SK-N-SH (cell line): ENCODE results near the gene LIPJ. TPM values are rescaled to one million over a fixed set of nuclear protein-coding genes. Genes with fewer than 3 reads are reported as not detected.

Experiments
- CTCF ChIA-PET: fragments of 300-600, 350-600 bp; formaldehyde crosslinking; extraction: SDS; loops from one replicate; lab custom pipeline; 2021; lab: Yijun Ruan, JAX
- POLR2A ChIA-PET: fragments of 350-600 bp; sonication (Branson Sonifier 250); formaldehyde crosslinking; extraction: SDS; loops from one replicate; lab custom pipeline; 2020; ENCODE audit warnings: antibody characterized with exemption, inconsistent platforms; lab: Yijun Ruan, JAX
- DNase-seq: peaks from one replicate; pipeline ENCODE4 v3.0.0; 2012
- H2AFZ ChIP-seq: fragments of 200-600 bp; sonication (generic); 2 replicates; pipeline ENCODE4 v1.8.1; 2016; ENCODE audit warnings: antibody characterized with exemption, mild to moderate bottlenecking, low read depth
- H3F3A ChIP-seq: fragments of 200-600 bp; sonication (generic); replicated peaks from 2 replicates; pipeline ENCODE3; 2016; ENCODE audit warnings: antibody characterized with exemption, mild to moderate bottlenecking; ENCODE audit not compliant: insufficient read depth
- H3K27ac ChIP-seq, 2 experiments: fragments of 200-500 bp in 1 of 2; fragments of 200-600 bp in 1 of 2; sonication (Bioruptor generic) in 1 of 2; sonication (generic), shearing (Covaris generic) in 1 of 2; 2 replicates each; pipeline versions ENCODE4 v1.5.1 to v1.6.1; 2014 to 2016; ENCODE audit warnings: low read depth in 2 of 2, inconsistent platforms in 1 of 2, low read length in 1 of 2, mild to moderate bottlenecking in 1 of 2, mixed read lengths in 1 of 2
- H3K27me3 ChIP-seq: fragments of 200-600 bp; sonication (generic), shearing (Covaris generic); 2 replicates; pipeline ENCODE4 v1.6.1; 2016; ENCODE audit warnings: mixed run types; ENCODE audit not compliant: insufficient read depth
- H3K36me3 ChIP-seq, 2 experiments: fragments of 200-500 bp in 1 of 2; fragments of 200-600 bp in 1 of 2; sonication (Bioruptor generic) in 1 of 2; sonication (generic) in 1 of 2; replicated peaks in 1 of 2; 2 replicates each; pipeline versions ENCODE3 to v1.5.1; 2014 to 2016; ENCODE audit warnings: low read length in 1 of 2, mild to moderate bottlenecking in 1 of 2; ENCODE audit not compliant: insufficient read depth in 2 of 2, control insufficient read depth in 1 of 2
- H3K4me1 ChIP-seq, 2 experiments: fragments of 200-500 bp in 1 of 2; fragments of 200-600 bp in 1 of 2; sonication (Bioruptor generic) in 1 of 2; sonication (generic), shearing (Covaris generic) in 1 of 2; 2 replicates each; pipeline versions ENCODE4 v1.5.1 to v1.6.1; 2014 to 2016; ENCODE audit warnings: low read depth in 1 of 2, low read length in 1 of 2, mixed run types in 1 of 2; ENCODE audit not compliant: insufficient read depth in 2 of 2, control insufficient read depth in 1 of 2
- H3K4me2 ChIP-seq: fragments of 200-600 bp; sonication (generic), shearing (Covaris generic); 2 replicates; pipeline ENCODE4 v1.6.1; 2017; ENCODE audit warnings: mixed run types
- H3K4me3 ChIP-seq, 2 experiments: fragments of 200-500 bp in 1 of 2; fragments of 200-600 bp in 1 of 2; sonication (Bioruptor generic) in 1 of 2; sonication (generic), shearing (Covaris generic) in 1 of 2; 2 replicates each; pipeline versions ENCODE4 v1.5.1 to v1.8.1; 2014 to 2016; ENCODE audit warnings: low read depth in 2 of 2, inconsistent platforms in 1 of 2, low read length in 1 of 2, mild to moderate bottlenecking in 1 of 2, mixed read lengths in 1 of 2, moderate library complexity in 1 of 2
- H3K79me2 ChIP-seq: fragments of 200-600 bp; sonication (generic); 2 replicates; pipeline ENCODE4 v1.8.1; 2017; ENCODE audit warnings: mild to moderate bottlenecking; ENCODE audit not compliant: insufficient read depth
- H3K9ac ChIP-seq: fragments of 200-600 bp; sonication (generic); 2 replicates; pipeline ENCODE4 v1.6.1; 2017; ENCODE audit warnings: mixed run types
- H3K9me2 ChIP-seq: fragments of 200-600 bp; sonication (generic); 2 replicates; pipeline ENCODE4 v1.6.1; 2017; ENCODE audit warnings: mixed run types
- H3K9me3 ChIP-seq: fragments of 200-600 bp; sonication (generic); 2 replicates; pipeline ENCODE4 v1.6.1; 2017; ENCODE audit warnings: mixed run types, mild to moderate bottlenecking, moderate library complexity
- H4K20me1 ChIP-seq: fragments of 200-600 bp; sonication (generic); 2 replicates; pipeline ENCODE4 v1.6.1; 2017; ENCODE audit warnings: mild to moderate bottlenecking, mixed run types; ENCODE audit not compliant: insufficient read depth
- CHD2 ChIP-seq: fragments of 150-350 bp; IDR thresholded peaks from 2 replicates; pipeline ENCODE4 v1.6.1; 2018; ENCODE audit warnings: low read length; ENCODE audit not compliant: partially characterized antibody
- FOSL2 ChIP-seq: IDR thresholded peaks from 2 replicates; pipeline ENCODE4 v1.4.0; 2012; ENCODE audit warnings: low read depth, mild to moderate bottlenecking, moderate library complexity, borderline replicate concordance
- FOXJ3 ChIP-seq: sonication (generic); formaldehyde crosslinking; IDR thresholded peaks from 2 replicates; pipeline ENCODE4 v1.5.1; 2020; ENCODE audit warnings: mild to moderate bottlenecking, missing genetic modification reagents
- FOXM1 ChIP-seq: IDR thresholded peaks from 2 replicates; pipeline ENCODE4 v1.4.0; 2012; ENCODE audit warnings: low read depth, mild to moderate bottlenecking
- GABPA ChIP-seq: IDR thresholded peaks from 2 replicates; pipeline ENCODE4 v1.4.0; 2012; ENCODE audit warnings: low read depth, mild to moderate bottlenecking
- MEF2A ChIP-seq: IDR thresholded peaks from 2 replicates; pipeline ENCODE4 v1.4.0; 2012; ENCODE audit warnings: low read depth, borderline replicate concordance
- NRF1 ChIP-seq: IDR thresholded peaks from 2 replicates; pipeline ENCODE4 v1.6.1; 2012; ENCODE audit warnings: low read depth, mild to moderate bottlenecking, low read length
- RAD21 ChIP-seq: IDR thresholded peaks from 2 replicates; pipeline ENCODE4 v1.6.1; 2012; ENCODE audit warnings: mild to moderate bottlenecking, low read length
- RCOR1 ChIP-seq: fragments of 150-350 bp; IDR thresholded peaks from 2 replicates; pipeline ENCODE4 v1.6.1; 2017; ENCODE audit warnings: antibody characterized with exemption, low read length
- RXRA ChIP-seq: IDR thresholded peaks from 2 replicates; pipeline ENCODE4 v1.4.0; 2012; ENCODE audit warnings: low read depth, mild to moderate bottlenecking, borderline replicate concordance
- SMC3 ChIP-seq: IDR thresholded peaks from 2 replicates; pipeline ENCODE4 v1.6.1; 2012; ENCODE audit warnings: low read depth, low read length, improper control_type of control experiment
- TCF12 ChIP-seq: IDR thresholded peaks from 2 replicates; pipeline ENCODE4 v1.4.0; 2012
- USF1 ChIP-seq: IDR thresholded peaks from 2 replicates; pipeline ENCODE4 v1.4.0; 2012; ENCODE audit warnings: low read depth, borderline replicate concordance
- YY1 ChIP-seq: IDR thresholded peaks from 2 replicates; pipeline ENCODE4 v1.4.0; 2012; ENCODE audit warnings: low read depth, mild to moderate bottlenecking
- WGBS: methylation state at CpG from one replicate; pipeline ENCODE4 v1.1.6; 2017; ENCODE audit warnings: low lambda C conversion rate; 5-methylcytosine and 5-hydroxymethylcytosine counted together
- polyA plus RNA-seq, 3 experiments: library from polyadenylated mRNA; depleted of rRNA; stranded (reverse); fragments of >200 nt; gene quantifications; 2 replicates each; pipeline ENCODE4 v1.2.3, GENCODE V29; 2012
- TF ChIP-seq, protein P1 (sequence below): fragments of 150-350 bp; IDR thresholded peaks from 2 replicates; pipeline ENCODE4 v1.6.1; 2017; ENCODE audit warnings: antibody characterized with exemption, low read length, low read depth, borderline replicate concordance
- TF ChIP-seq, protein P2 (sequence below): IDR thresholded peaks from 2 replicates; pipeline ENCODE4 v1.4.0; 2012; ENCODE audit warnings: low read depth, borderline replicate concordance
- TF ChIP-seq, protein P3 (sequence below): IDR thresholded peaks from 2 replicates; pipeline ENCODE4; 2012

The LIPJ gene
- polyA plus RNA-seq, 1 of the 3 experiments (the other 2 are of a cell fraction): not detected

GRCh38 chr10:88642209-88642608, 55.6 kb downstream of the LIPJ start:
- Histone ChIP-seq H3K9me2 (no peaks in the 10 kb centered on the region), H3K36me3 (no peaks in the 10 kb centered on the region), H3K9me3 (peaks cover 6% of the 10 kb centered on the region; the same call in 1 of the 2 replicates), H3K4me2 (no peak overlapping the region), H4K20me1 (no peaks in the 10 kb centered on the region), H3K27ac (no peak overlapping the region), H3K4me1 (no peaks in the 10 kb centered on the region), H3K4me3 (no peak overlapping the region), H2AFZ (no peak overlapping the region; the same call in 1 of the 2 replicates), H3K79me2 (no peaks in the 10 kb centered on the region), H3K27me3 (no peaks in the 10 kb centered on the region), H3K9ac (no peak overlapping the region), H3F3A (no peaks in the 10 kb centered on the region)
- 86% methylated on average over 6 of the region's 6 CpGs for WGBS
- ChIA-PET CTCF (no interaction called here), POLR2A (no interaction called here)
- DNase-seq: no peak
- TF ChIP-seq RXRA (no peak), FOXJ3 (no peak), CHD2 (no peak), SMC3 (no peak), FOSL2 (no peak), MEF2A (no peak), FOXM1 (no peak), TCF12 (no peak), USF1 (no peak), RAD21 (no peak), NRF1 (no peak), RCOR1 (no peak)
- TF ChIP-seq, protein P1, sequence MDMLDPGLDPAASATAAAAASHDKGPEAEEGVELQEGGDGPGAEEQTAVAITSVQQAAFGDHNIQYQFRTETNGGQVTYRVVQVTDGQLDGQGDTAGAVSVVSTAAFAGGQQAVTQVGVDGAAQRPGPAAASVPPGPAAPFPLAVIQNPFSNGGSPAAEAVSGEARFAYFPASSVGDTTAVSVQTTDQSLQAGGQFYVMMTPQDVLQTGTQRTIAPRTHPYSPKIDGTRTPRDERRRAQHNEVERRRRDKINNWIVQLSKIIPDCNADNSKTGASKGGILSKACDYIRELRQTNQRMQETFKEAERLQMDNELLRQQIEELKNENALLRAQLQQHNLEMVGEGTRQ: no peak
- TF ChIP-seq, protein P2, sequence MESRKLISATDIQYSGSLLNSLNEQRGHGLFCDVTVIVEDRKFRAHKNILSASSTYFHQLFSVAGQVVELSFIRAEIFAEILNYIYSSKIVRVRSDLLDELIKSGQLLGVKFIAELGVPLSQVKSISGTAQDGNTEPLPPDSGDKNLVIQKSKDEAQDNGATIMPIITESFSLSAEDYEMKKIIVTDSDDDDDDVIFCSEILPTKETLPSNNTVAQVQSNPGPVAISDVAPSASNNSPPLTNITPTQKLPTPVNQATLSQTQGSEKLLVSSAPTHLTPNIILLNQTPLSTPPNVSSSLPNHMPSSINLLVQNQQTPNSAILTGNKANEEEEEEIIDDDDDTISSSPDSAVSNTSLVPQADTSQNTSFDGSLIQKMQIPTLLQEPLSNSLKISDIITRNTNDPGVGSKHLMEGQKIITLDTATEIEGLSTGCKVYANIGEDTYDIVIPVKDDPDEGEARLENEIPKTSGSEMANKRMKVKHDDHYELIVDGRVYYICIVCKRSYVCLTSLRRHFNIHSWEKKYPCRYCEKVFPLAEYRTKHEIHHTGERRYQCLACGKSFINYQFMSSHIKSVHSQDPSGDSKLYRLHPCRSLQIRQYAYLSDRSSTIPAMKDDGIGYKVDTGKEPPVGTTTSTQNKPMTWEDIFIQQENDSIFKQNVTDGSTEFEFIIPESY: no peak

- Histone ChIP-seq H3K27ac (no peak overlapping the region), H3K9me2 (no peaks in the 10 kb centered on the region)
Observed at GRCh38 chr10:88642963-88643362, 56.4 kb downstream of the LIPJ start.

More at GRCh38 chr10:88642963-88643362, 56.4 kb downstream of the LIPJ start:
- H3K4me1 ChIP-seq: no peaks in the 10 kb centered on the region
- H3F3A ChIP-seq: no peaks in the 10 kb centered on the region
- H3K79me2 ChIP-seq: no peaks in the 10 kb centered on the region
- TF ChIP-seq TCF12 (peak; percentile 19; the same call in 1 of the 2 replicates), FOSL2 (0 out of 2 replicates have a peak, but pooled peaks have one; percentile 5), YY1 (no peak), GABPA (no peak), MEF2A (no peak)
- TF ChIP-seq, protein P3, sequence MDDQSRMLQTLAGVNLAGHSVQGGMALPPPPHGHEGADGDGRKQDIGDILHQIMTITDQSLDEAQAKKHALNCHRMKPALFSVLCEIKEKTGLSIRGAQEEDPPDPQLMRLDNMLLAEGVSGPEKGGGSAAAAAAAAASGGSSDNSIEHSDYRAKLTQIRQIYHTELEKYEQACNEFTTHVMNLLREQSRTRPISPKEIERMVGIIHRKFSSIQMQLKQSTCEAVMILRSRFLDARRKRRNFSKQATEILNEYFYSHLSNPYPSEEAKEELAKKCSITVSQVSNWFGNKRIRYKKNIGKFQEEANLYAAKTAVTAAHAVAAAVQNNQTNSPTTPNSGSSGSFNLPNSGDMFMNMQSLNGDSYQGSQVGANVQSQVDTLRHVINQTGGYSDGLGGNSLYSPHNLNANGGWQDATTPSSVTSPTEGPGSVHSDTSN: 0 out of 2 replicates have a peak, but pooled peaks have one; percentile 26
- no peak overlapping the region for H3K9ac ChIP-seq
- H3K4me3 ChIP-seq: no peak overlapping the region
- H3K4me2 ChIP-seq: no peak overlapping the region
- POLR2A ChIA-PET: no interaction called here
- no peak for DNase-seq
- no peaks in the 10 kb centered on the region for H3K36me3 ChIP-seq
- H2AFZ ChIP-seq: 0 out of 2 replicates have a peak overlapping the region, but pooled peaks have one; percentile 4
- no peaks in the 10 kb centered on the region for H3K27me3 ChIP-seq
- CTCF ChIA-PET: no interaction called here
- H4K20me1 ChIP-seq: no peaks in the 10 kb centered on the region
- peaks cover 4% of the 10 kb centered on the region; the same call in 1 of the 2 replicates for H3K9me3 ChIP-seq
